Measurements from ENCODE around the gene FUBP3.

- TF ChIP-seq POLR2AphosphoS5 (IDR thresholded peaks at IDR 0.05) (no peak), CTCF (IDR thresholded peaks at IDR 0.05) (no peak), EP300 (IDR thresholded peaks at IDR 0.05; ENCODE audit: low read depth) (no peak)
These were observed 86.3 kb downstream of the FUBP3 start for GRCh38 chr9:130665431-130666392.
